IMR-90 (cell line): ENCODE measurements around the gene NCS1. TPM values are rescaled to one million over a fixed set of nuclear protein-coding genes. Genes with fewer than 3 reads are reported as not detected.

Experiments
- ATAC-seq: fragments of 200-7000 bp; cut with Tn5 transposase; 2 replicates; pipeline ENCODE4 v1.9.1; 2020; ENCODE audit warnings: low read depth, mild to moderate bottlenecking, moderate library complexity
- BruUV-seq: library from RNA; stranded (reverse); fragments of 400-500 nt; replicated peaks from 2 replicates; lab custom pipeline; 2021; lab: Mats Ljungman, UMichigan
- CTCF ChIA-PET: fragments of 300-600 bp; formaldehyde crosslinking; extraction: SDS; loops from one replicate; lab custom pipeline; 2021; ENCODE audit warnings: antibody characterized with exemption; lab: Yijun Ruan, JAX
- POLR2A ChIA-PET: fragments of 300-600 bp; sonication (Branson Sonifier 250); formaldehyde crosslinking; loops from one replicate; lab custom pipeline; 2022; ENCODE audit warnings: antibody characterized with exemption; ENCODE audit not compliant: unreplicated experiment; lab: Charles Lee
- DNase-seq: peaks from one replicate; pipeline ENCODE4 v3.0.0; 2013
- H2AFZ ChIP-seq: replicated peaks from 2 replicates; pipeline ENCODE3; 2013; ENCODE audit warnings: low read length, mild to moderate bottlenecking; ENCODE audit not compliant: poor library complexity
- H2AK5ac ChIP-seq: 2 replicates; pipeline ENCODE4 v1.6.1; 2013; ENCODE audit warnings: low read depth, low read length, inconsistent platforms
- H2AK9ac ChIP-seq: replicated peaks from 2 replicates; pipeline ENCODE3; 2013; ENCODE audit warnings: mild to moderate bottlenecking, low read depth, low read length, moderate library complexity; ENCODE audit not compliant: poor library complexity
- H2BK120ac ChIP-seq: 2 replicates; pipeline ENCODE4 v1.6.1; 2013; ENCODE audit warnings: low read depth, low read length, inconsistent platforms
- H2BK15ac ChIP-seq: 3 replicates; pipeline ENCODE4 v1.6.1; 2013; ENCODE audit warnings: low read depth, low read length, inconsistent platforms
- H2BK20ac ChIP-seq: 2 replicates; pipeline ENCODE4 v1.6.1; 2013; ENCODE audit warnings: low read depth, mild to moderate bottlenecking, inconsistent platforms, low read length, moderate library complexity
- H2BK5ac ChIP-seq: 2 replicates; pipeline ENCODE4 v1.6.1; 2013; ENCODE audit warnings: mild to moderate bottlenecking, low read depth, low read length, inconsistent platforms; ENCODE audit not compliant: poor library complexity, severe bottlenecking
- H3K14ac ChIP-seq: replicated peaks from 2 replicates; pipeline ENCODE4 v1.6.1; 2013; ENCODE audit warnings: low read depth, low read length, inconsistent platforms
- H3K18ac ChIP-seq: 2 replicates; pipeline ENCODE4 v1.6.1; 2013; ENCODE audit warnings: low read depth, low read length, control low read depth
- H3K23ac ChIP-seq: 2 replicates; pipeline ENCODE4 v1.6.1; 2013; ENCODE audit warnings: low read depth, low read length, inconsistent platforms
- H3K27ac ChIP-seq: 2 replicates; pipeline ENCODE4 v1.5.1; 2013; ENCODE audit warnings: mild to moderate bottlenecking, control low read depth, low read length; ENCODE audit not compliant: insufficient read depth
- H3K27me3 ChIP-seq: 2 replicates; pipeline ENCODE4 v1.6.1; 2013; ENCODE audit warnings: low read length; ENCODE audit not compliant: control insufficient read depth, insufficient read depth
- H3K36me3 ChIP-seq: 2 replicates; pipeline ENCODE4 v1.6.1; 2013; ENCODE audit warnings: low read length, mixed read lengths; ENCODE audit not compliant: control insufficient read depth, insufficient read depth
- H3K4ac ChIP-seq: 2 replicates; pipeline ENCODE4 v1.6.1; 2013; ENCODE audit warnings: low read depth, low read length, inconsistent platforms
- H3K4me1 ChIP-seq: 2 replicates; pipeline ENCODE4 v1.6.1; 2013; ENCODE audit warnings: low read length, mixed read lengths; ENCODE audit not compliant: control insufficient read depth, insufficient read depth
- H3K4me2 ChIP-seq: 2 replicates; pipeline ENCODE4 v1.6.1; 2013; ENCODE audit warnings: low read depth, mild to moderate bottlenecking, control low read depth, low read length, moderate library complexity
- H3K4me3 ChIP-seq: 2 replicates; pipeline ENCODE4 v1.5.1; 2013; ENCODE audit warnings: low read depth, mild to moderate bottlenecking, control low read depth, low read length, moderate library complexity; ENCODE audit not compliant: insufficient read depth
- H3K56ac ChIP-seq: 2 replicates; pipeline ENCODE4 v1.6.1; 2013; ENCODE audit warnings: low read length, inconsistent platforms; ENCODE audit not compliant: insufficient read depth; ENCODE audit errors: extremely low read depth
- H3K79me1 ChIP-seq, 2 experiments: 2 replicates each; pipeline ENCODE4 v1.6.1; 2013; ENCODE audit warnings: low read length in 2 of 2, inconsistent platforms in 1 of 2, low read depth in 1 of 2
- H3K9ac ChIP-seq: 2 replicates; pipeline ENCODE4 v1.6.1; 2013; ENCODE audit warnings: low read depth, low read length, control low read depth
- H3K9me1 ChIP-seq: 2 replicates; pipeline ENCODE4 v1.6.1; 2013; ENCODE audit warnings: low read length, inconsistent platforms; ENCODE audit not compliant: insufficient read depth
- H3K9me3 ChIP-seq: 2 replicates; pipeline ENCODE4 v1.6.1; 2013; ENCODE audit warnings: low read length; ENCODE audit not compliant: control insufficient read depth, insufficient read depth
- H4K20me1 ChIP-seq: 2 replicates; pipeline ENCODE4 v1.6.1; 2013; ENCODE audit warnings: low read length, inconsistent platforms; ENCODE audit not compliant: insufficient read depth
- H4K5ac ChIP-seq: 2 replicates; pipeline ENCODE4 v1.6.1; 2013; ENCODE audit warnings: mild to moderate bottlenecking, low read depth, low read length, control low read depth
- H4K8ac ChIP-seq, 2 experiments: 2 replicates each; pipeline ENCODE4 v1.6.1; 2013; ENCODE audit warnings: low read depth in 2 of 2, low read length in 2 of 2, control low read depth in 1 of 2, inconsistent platforms in 1 of 2
- H4K91ac ChIP-seq: 2 replicates; pipeline ENCODE4 v1.6.1; 2013; ENCODE audit warnings: low read depth, low read length, inconsistent platforms; ENCODE audit not compliant: insufficient read depth
- CEBPB ChIP-seq: IDR thresholded peaks from 2 replicates; pipeline ENCODE4 v1.6.1; 2012; ENCODE audit warnings: low read depth, low read length, improper control_type of control experiment
- CHD1 ChIP-seq: IDR thresholded peaks from 2 replicates; pipeline ENCODE4 v1.6.1; 2012; ENCODE audit warnings: low read depth, low read length, improper control_type of control experiment
- FOS ChIP-seq: fragments of 150-350 bp; IDR thresholded peaks from 2 replicates; pipeline ENCODE4 v1.6.1; 2016; ENCODE audit warnings: low read depth, low read length
- MAZ ChIP-seq: IDR thresholded peaks from 2 replicates; pipeline ENCODE4 v1.6.1; 2012; ENCODE audit warnings: low read depth, mild to moderate bottlenecking, low read length, improper control_type of control experiment, moderate library complexity, borderline replicate concordance
- MXI1 ChIP-seq: IDR thresholded peaks from 2 replicates; pipeline ENCODE4 v1.6.1; 2012; ENCODE audit warnings: low read depth, mild to moderate bottlenecking, low read length, moderate library complexity, borderline replicate concordance
- POLR2A ChIP-seq: IDR thresholded peaks from 2 replicates; pipeline ENCODE4 v1.6.1; 2012; ENCODE audit warnings: mild to moderate bottlenecking, low read depth, low read length
- RFX5 ChIP-seq: IDR thresholded peaks from 2 replicates; pipeline ENCODE4 v1.8.0; 2012; ENCODE audit warnings: low read depth, mild to moderate bottlenecking, low read length, moderate library complexity
- WGBS, 2 experiments: methylation state at CpG; one replicate each; pipeline versions ENCODE4 v1.1.5 to v1.1.7; 2013; ENCODE audit warnings: missing lambda C conversion rate in 2 of 2; ENCODE audit not compliant: insufficient read length in 1 of 2; ENCODE audit errors: extremely low coverage in 2 of 2; 5-methylcytosine and 5-hydroxymethylcytosine counted together
- dilution Hi-C: fragments of 300-500 bp; cut with HindIII; formaldehyde crosslinking; loops from one replicate; pipeline ENCODE4 v1.14.3; 2018; ENCODE audit warnings: low sequenced_read_pairs; ENCODE audit not compliant: unreplicated experiment
- in situ Hi-C: fragments of 300-500 bp; cut with MboI; formaldehyde crosslinking; loops from 3 replicates; pipeline ENCODE4 v1.14.3; 2019; ENCODE audit warnings: low sequenced_read_pairs, inconsistent platforms, mixed read lengths
- intact Hi-C: fragments of 100-400 bp; cut with micrococcal nuclease; formaldehyde crosslinking; loops from 2 replicates; pipeline ENCODE4 v1.10.0; 2022
- polyA plus RNA-seq, 3 experiments: library from polyadenylated mRNA; depleted of rRNA; stranded (reverse); fragments of >200 nt; gene quantifications; 2 replicates each; pipeline ENCODE4 v1.2.3, GENCODE V29; 2012; ENCODE audit warnings: low replicate concordance in 1 of 3
- total RNA-seq: library from RNA; depleted of rRNA; stranded (reverse); fragments of >200 nt; gene quantifications from 2 replicates; pipeline ENCODE4 v1.2.3, GENCODE V29; 2012
- TF ChIP-seq, protein P1 (sequence below): fragments of 150-350 bp; IDR thresholded peaks from 2 replicates; pipeline ENCODE4 v1.6.1; 2016; ENCODE audit warnings: low read depth, mild to moderate bottlenecking, low read length, moderate library complexity, borderline replicate concordance
- TF ChIP-seq, protein P2 (sequence below): conservative IDR thresholded peaks from 2 replicates; pipeline ENCODE4 v1.5.1; 2012; ENCODE audit warnings: mild to moderate bottlenecking, low read depth, low read length, improper control_type of control experiment

The NCS1 gene
- total and polyA plus RNA-seq, 2 of the 4 experiments (the other 2 are of a cell fraction), result 41.0 to 60.5 TPM

DNA sequence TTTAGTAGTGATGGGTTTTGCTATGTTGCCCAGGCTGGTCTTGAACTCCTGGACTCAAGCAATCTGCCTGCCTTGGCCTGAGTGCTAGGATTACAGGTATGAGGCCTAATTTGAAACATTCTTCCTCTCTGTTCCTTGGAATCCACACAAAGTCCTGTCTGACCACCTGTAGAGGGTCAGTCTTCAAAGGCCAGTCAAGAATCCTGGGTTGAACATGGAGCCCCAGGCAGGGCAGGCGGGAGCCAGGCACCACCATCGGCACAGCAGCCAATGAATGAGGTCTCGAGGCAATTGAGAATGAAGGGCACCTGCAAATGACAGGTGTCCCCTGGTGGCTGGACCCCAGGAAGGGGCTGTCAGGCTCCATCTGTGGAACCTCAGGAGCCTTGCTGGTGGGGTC is 17.4 kb upstream of the NCS1 start:
- H3K9ac ChIP-seq, result no peak overlapping the region
- no peak overlapping the region for H3K56ac ChIP-seq
- H3K9me3 ChIP-seq, result no peaks in the 10 kb centered on the region
- peaks cover 5% of the 10 kb centered on the region; the same call in 1 of the 2 replicates for H3K4me1 ChIP-seq
- 0 out of 2 replicates have a peak, but pooled peaks cover 5% of the 10 kb centered on the region for H3K9me1 ChIP-seq
- no peak overlapping the region for H4K91ac ChIP-seq
- no peak overlapping the region for H3K18ac ChIP-seq
- H3K27me3 ChIP-seq, result no peaks in the 10 kb centered on the region; the same call in 1 of the 2 replicates
- BruUV-seq, result no TSS peak
- H4K8ac ChIP-seq, result no peak overlapping the region
- H3K27ac ChIP-seq, result no peak overlapping the region
- H3K4me2 ChIP-seq, result no peak overlapping the region
- H2BK20ac ChIP-seq, result no peak overlapping the region
- no CpG with 5 or more reads among the region's 3 CpGs for WGBS, 2 experiments
- intact Hi-C loops, result no loop called here
- in situ Hi-C loops, result no loop called here
- H3K4me3 ChIP-seq, result no peak overlapping the region
- H2AK5ac ChIP-seq, result no peak overlapping the region
- no peaks in the 10 kb centered on the region for H3K36me3 ChIP-seq
- H2BK5ac ChIP-seq, result no peak overlapping the region
- no peak overlapping the region for H2BK120ac ChIP-seq
- no peak overlapping the region for H2AFZ ChIP-seq
- H2AK9ac ChIP-seq, result no peak overlapping the region
- H4K5ac ChIP-seq, result no peak overlapping the region
- dilution Hi-C loops, result no loop called here
- no peak overlapping the region for H2BK15ac ChIP-seq
- POLR2A ChIA-PET, result no interaction called here
- ATAC-seq (no peak), DNase-seq (no peak)
- no peak overlapping the region for H3K14ac ChIP-seq
- no peaks in the 10 kb centered on the region for H3K79me1 ChIP-seq
- no peak overlapping the region for H3K23ac ChIP-seq
- no peak overlapping the region for H3K4ac ChIP-seq
- TF ChIP-seq, protein P1, sequence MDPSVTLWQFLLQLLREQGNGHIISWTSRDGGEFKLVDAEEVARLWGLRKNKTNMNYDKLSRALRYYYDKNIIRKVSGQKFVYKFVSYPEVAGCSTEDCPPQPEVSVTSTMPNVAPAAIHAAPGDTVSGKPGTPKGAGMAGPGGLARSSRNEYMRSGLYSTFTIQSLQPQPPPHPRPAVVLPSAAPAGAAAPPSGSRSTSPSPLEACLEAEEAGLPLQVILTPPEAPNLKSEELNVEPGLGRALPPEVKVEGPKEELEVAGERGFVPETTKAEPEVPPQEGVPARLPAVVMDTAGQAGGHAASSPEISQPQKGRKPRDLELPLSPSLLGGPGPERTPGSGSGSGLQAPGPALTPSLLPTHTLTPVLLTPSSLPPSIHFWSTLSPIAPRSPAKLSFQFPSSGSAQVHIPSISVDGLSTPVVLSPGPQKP, result no peak
- TF ChIP-seq MAZ, result no peak
- no peak for TF ChIP-seq CHD1
- TF ChIP-seq, protein P2, sequence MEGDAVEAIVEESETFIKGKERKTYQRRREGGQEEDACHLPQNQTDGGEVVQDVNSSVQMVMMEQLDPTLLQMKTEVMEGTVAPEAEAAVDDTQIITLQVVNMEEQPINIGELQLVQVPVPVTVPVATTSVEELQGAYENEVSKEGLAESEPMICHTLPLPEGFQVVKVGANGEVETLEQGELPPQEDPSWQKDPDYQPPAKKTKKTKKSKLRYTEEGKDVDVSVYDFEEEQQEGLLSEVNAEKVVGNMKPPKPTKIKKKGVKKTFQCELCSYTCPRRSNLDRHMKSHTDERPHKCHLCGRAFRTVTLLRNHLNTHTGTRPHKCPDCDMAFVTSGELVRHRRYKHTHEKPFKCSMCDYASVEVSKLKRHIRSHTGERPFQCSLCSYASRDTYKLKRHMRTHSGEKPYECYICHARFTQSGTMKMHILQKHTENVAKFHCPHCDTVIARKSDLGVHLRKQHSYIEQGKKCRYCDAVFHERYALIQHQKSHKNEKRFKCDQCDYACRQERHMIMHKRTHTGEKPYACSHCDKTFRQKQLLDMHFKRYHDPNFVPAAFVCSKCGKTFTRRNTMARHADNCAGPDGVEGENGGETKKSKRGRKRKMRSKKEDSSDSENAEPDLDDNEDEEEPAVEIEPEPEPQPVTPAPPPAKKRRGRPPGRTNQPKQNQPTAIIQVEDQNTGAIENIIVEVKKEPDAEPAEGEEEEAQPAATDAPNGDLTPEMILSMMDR, result no peak
- TF ChIP-seq MXI1, result no peak
- TF ChIP-seq CEBPB, result no peak
- no peak for TF ChIP-seq RFX5
- no peak for TF ChIP-seq FOS
- TF ChIP-seq POLR2A, result no peak
- no peaks in the 10 kb centered on the region for H4K20me1 ChIP-seq
- CTCF ChIA-PET, result no interaction called here
